HepG2 (cell line): ENCODE measurements around the gene UQCR10.

Experiments
- FOXP4 ChIP-seq: sonication (generic); formaldehyde crosslinking; IDR thresholded peaks from 2 replicates; pipeline ENCODE4 v1.4.0; 2020; ENCODE audit warnings: missing genetic modification reagents
- JUN ChIP-seq: sonication (generic); formaldehyde crosslinking; IDR thresholded peaks from 2 replicates; pipeline ENCODE4 v1.4.0; 2020; ENCODE audit warnings: mild to moderate bottlenecking, missing genetic modification reagents
- RFXAP ChIP-seq: sonication (generic); formaldehyde crosslinking; IDR thresholded peaks from 2 replicates; pipeline ENCODE4 v1.4.0; 2020; ENCODE audit warnings: missing genetic modification reagents, borderline replicate concordance
- ZNF780A ChIP-seq: sonication (generic); formaldehyde crosslinking; IDR thresholded peaks from 2 replicates; pipeline ENCODE4 v1.8.0; 2022; ENCODE audit warnings: mild to moderate bottlenecking, missing genetic modification reagents, moderate library complexity

- TF ChIP-seq ZNF780A (no peak), RFXAP (CRISPR knock-in tag) (no peak), FOXP4 (no peak), JUN (CRISPR knock-in tag) (no peak)
These were observed 19.3 kb upstream of the UQCR10 start for GRCh38 chr22:29747832-29748231.
